ENCODE measurements around the gene CFAP119. TPM values are rescaled to one million over a fixed set of nuclear protein-coding genes. Genes with fewer than 3 reads are reported as not detected.

Gene CFAP119
- total and polyA plus RNA-seq, 10 of the 15 experiments (the other 5 are each of a cell fraction or from before 2014, with no cell fraction given) = 2.2 to 9.4 (median 4.3) TPM

- TF ChIP-seq PBX3 (IDR thresholded peaks at IDR 0.05; ENCODE audit: insufficient replicate concordance, low read depth, low read length) (no peak), BCL3 (IDR thresholded peaks at IDR 0.05; ENCODE audit: borderline replicate concordance, insufficient read depth, low read depth, low read length, poor library complexity, severe bottlenecking) (no peak), E2F4 (IDR thresholded peaks at IDR 0.05; ENCODE audit: low read depth, low read length) (no peak), CUX1 (IDR thresholded peaks at IDR 0.05; ENCODE audit: insufficient replicate concordance, low read depth, low read length) (no peak), SRF (IDR thresholded peaks at IDR 0.05; ENCODE audit: low read depth in 2 of 2, low read length in 2 of 2) (no peak)
Measured at GRCh38 chr16:30783280-30784109, 21.6 kb upstream of the CFAP119 start (continued).

All from GM12878 (cell line).